RPMI7951 (cell line): ENCODE measurements around the gene FBXW10. TPM values are rescaled to one million over a fixed set of nuclear protein-coding genes. Genes with fewer than 3 reads are reported as not detected.
"Not testable (repeated sequence)": the region's sequence is repeated elsewhere in the genome, so short reads cannot be mapped to it uniquely, and the experiment has no call there.

Experiments used
- DNase-seq: peaks from one replicate; pipeline ENCODE4 v3.0.0-alpha.2; 2012; ENCODE audit warnings: low read depth
- total RNA-seq: library from RNA; depleted of rRNA; stranded (reverse); fragments of >200 nt; shearing (Covaris generic); gene quantifications from 2 replicates; pipeline ENCODE4 v1.2.3, GENCODE V29; 2014; rRNA removed

Gene FBXW10
- total RNA-seq, 1 experiment from 2014 or later, result under 0.01 TPM

DNA sequence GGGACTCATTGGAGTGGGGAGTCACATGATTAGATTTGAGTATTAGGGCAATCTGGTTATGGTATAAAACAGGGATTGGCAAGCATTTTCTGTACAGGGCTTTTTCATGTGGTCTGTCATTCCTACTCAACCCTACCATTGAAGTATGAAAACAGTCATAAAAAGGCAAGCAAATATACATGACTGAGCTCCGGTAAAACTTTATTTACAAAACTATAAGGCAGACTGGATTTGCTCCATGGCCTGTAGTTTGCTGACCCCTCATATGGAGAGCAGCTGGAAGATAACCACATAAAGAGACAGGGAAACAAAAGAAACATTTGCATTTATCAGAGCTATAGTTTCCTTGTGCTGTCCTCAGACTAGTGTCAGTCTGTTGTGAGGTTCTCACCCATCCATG lies 83.8 kb downstream of the FBXW10 start:
- not testable (repeated sequence) for DNase-seq

Other genes starting within 250 kb of the FBXW10 start
- not detected in 2 replicates for gene TBC1D28, start 99.7 kb upstream of the FBXW10 start, total RNA-seq
- 0.98 and 1.6 TPM in 2 replicates for gene FOXO3B, start 61.7 kb upstream of the FBXW10 start, total RNA-seq
- gene TVP23B, start 37.1 kb downstream of the FBXW10 start, total RNA-seq, result 57.4 and 58.6 TPM in 2 replicates
- 26.6 and 31.7 TPM in 2 replicates for gene PRPSAP2, start 114.1 kb downstream of the FBXW10 start, total RNA-seq
- gene SLC5A10, start 208.1 kb downstream of the FBXW10 start, total RNA-seq, result not detected in 2 replicates